ENCODE measurements around the gene KRTAP12-4.

The KRTAP12-4 gene

DNA sequence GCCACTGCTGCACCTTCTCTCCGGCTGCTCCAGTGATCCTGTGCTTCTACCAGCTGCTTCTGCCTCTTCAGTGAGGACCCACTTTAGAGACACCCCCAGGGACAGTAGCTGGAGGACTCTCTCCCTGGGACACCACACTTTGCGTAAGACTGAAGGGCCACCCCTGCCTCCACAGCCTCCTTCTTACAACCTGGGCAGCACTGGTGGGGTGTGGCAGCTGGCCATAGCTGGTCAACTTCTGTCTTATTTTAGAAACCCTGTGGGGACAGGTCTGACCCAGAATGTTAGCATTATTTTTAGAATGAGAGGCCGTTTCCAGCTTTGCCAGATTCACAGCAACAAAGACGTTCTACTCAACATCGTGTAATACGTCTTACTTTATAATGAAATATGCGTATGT is 28.7 kb downstream of the KRTAP12-4 start:
- no peak overlapping the region for H4K8ac ChIP-seq (ENCODE audit: low read depth, low read length)
- no peak overlapping the region for H4K91ac ChIP-seq (ENCODE audit: low read depth, low read length)
- H3K79me2 ChIP-seq (ENCODE audit: control insufficient read depth, insufficient read depth, low read length, poor library complexity): no peaks in the 10 kb centered on the region
- no peak overlapping the region for H3K14ac ChIP-seq (ENCODE audit: low read length)
- no peaks in the 10 kb centered on the region for H3K27me3 ChIP-seq (ENCODE audit: insufficient read depth, low read length)
- no peak overlapping the region for H3K4ac ChIP-seq (ENCODE audit: low read depth, low read length)
- H3K4me1 ChIP-seq (ENCODE audit: control insufficient read depth in 1 of 2, insufficient read depth in 2 of 2, low read length in 2 of 2): no peaks in the 10 kb centered on the region
- H3K27ac ChIP-seq (ENCODE audit: low read depth, low read length): no peak overlapping the region
- no peak overlapping the region for H3K9ac ChIP-seq (ENCODE audit: low read length)
- H2BK120ac ChIP-seq (ENCODE audit: insufficient read depth, low read length, poor library complexity): no peak overlapping the region
- no peaks in the 10 kb centered on the region for H3K36me3 ChIP-seq (ENCODE audit: control insufficient read depth in 1 of 2, insufficient read depth in 2 of 2, low read length in 2 of 2)
- DNase-seq: no peak
- H3K18ac ChIP-seq (ENCODE audit: low read length): no peak overlapping the region
- H3K4me3 ChIP-seq (ENCODE audit: low read depth, low read length): no peak overlapping the region
- no peaks in the 10 kb centered on the region for H3K79me1 ChIP-seq (ENCODE audit: low read length)
- H3K4me2 ChIP-seq (ENCODE audit: low read length): no peak overlapping the region
- WGBS (ENCODE audit: extremely low coverage, insufficient coverage, insufficient read length): no CpG with 5 or more reads among the region's 7 CpGs
- H3K9me3 ChIP-seq (ENCODE audit: insufficient read depth, low read depth, low read length): peaks cover 12% of the 10 kb centered on the region
- H2BK12ac ChIP-seq (ENCODE audit: low read length): no peak overlapping the region
- no peak overlapping the region for H4K12ac ChIP-seq (ENCODE audit: low read depth, low read length)
- H2AFZ ChIP-seq (ENCODE audit: insufficient read depth, low read length, poor library complexity): no peak overlapping the region
- no peak overlapping the region for H3K23ac ChIP-seq (ENCODE audit: low read length)
- no peak overlapping the region for H2BK5ac ChIP-seq (ENCODE audit: low read depth, low read length, poor library complexity)
- no peak overlapping the region for H2AK5ac ChIP-seq (ENCODE audit: low read length)

DNA sequence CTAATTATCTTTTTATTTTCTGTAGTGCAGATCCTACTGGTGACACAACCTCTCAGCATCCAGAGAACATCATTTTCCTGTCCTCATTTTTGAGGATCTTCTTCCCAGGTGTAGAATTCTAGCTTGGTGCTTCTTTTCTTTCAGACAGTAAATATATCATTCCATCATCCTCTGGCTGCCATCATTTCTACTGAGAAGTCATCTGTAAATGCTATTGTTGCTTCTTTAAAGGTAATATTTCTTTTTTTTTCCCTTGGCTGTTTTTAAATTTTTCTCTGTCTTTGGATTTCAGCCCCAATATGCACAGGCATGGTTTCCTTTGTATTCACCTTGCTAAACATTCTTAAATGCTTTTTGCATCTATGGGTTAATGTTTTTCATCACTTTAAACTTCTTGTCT is 30.9 kb downstream of the KRTAP12-4 start:
- Histone ChIP-seq H3K23ac (ENCODE audit: low read length) (no peak overlapping the region), H3K4me1 (ENCODE audit: control insufficient read depth in 1 of 2, insufficient read depth in 2 of 2, low read length in 2 of 2) (no peaks in the 10 kb centered on the region), H2AK5ac (ENCODE audit: low read length) (no peak overlapping the region), H3K27ac (ENCODE audit: low read depth, low read length) (no peak overlapping the region), H3K4me3 (ENCODE audit: low read depth, low read length) (no peak overlapping the region), H3K4ac (ENCODE audit: low read depth, low read length) (no peak overlapping the region), H4K8ac (ENCODE audit: low read depth, low read length) (no peak overlapping the region), H3K27me3 (ENCODE audit: insufficient read depth, low read length) (no peaks in the 10 kb centered on the region), H3K79me2 (ENCODE audit: control insufficient read depth, insufficient read depth, low read length, poor library complexity) (no peaks in the 10 kb centered on the region), H3K79me1 (ENCODE audit: low read length) (no peaks in the 10 kb centered on the region), H3K14ac (ENCODE audit: low read length) (no peak overlapping the region), H2BK120ac (ENCODE audit: insufficient read depth, low read length, poor library complexity) (no peak overlapping the region), H3K9ac (ENCODE audit: low read length) (no peak overlapping the region), H3K4me2 (ENCODE audit: low read length) (no peak overlapping the region), H3K18ac (ENCODE audit: low read length) (no peak overlapping the region), H4K91ac (ENCODE audit: low read depth, low read length) (no peak overlapping the region), H2BK5ac (ENCODE audit: low read depth, low read length, poor library complexity) (no peak overlapping the region), H4K12ac (ENCODE audit: low read depth, low read length) (no peak overlapping the region), H2AFZ (ENCODE audit: insufficient read depth, low read length, poor library complexity) (no peak overlapping the region), H3K9me3 (ENCODE audit: insufficient read depth, low read depth, low read length) (peaks cover 14% of the 10 kb centered on the region), H2BK12ac (ENCODE audit: low read length) (no peak overlapping the region), H3K36me3 (ENCODE audit: control insufficient read depth in 1 of 2, insufficient read depth in 2 of 2, low read length in 2 of 2) (no peaks in the 10 kb centered on the region)
- DNase-seq: no peak

DNA sequence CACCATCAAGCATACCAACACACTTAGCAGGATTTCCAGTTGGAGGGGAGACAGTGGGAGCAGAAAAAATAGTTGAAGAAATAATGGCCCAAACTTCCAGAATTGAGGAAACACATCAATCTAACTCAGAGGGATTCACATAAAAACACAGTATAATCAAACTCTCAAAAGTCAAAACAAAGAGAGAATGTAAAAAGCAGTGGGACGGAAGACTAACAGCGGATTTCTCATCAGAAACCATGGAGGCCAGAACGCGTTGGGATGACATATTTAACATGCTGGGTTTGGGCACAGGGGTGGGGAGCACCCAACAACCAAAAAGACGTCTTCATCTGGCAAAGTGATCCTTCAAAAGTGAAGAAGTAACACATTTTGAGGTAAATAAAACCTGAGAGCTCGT is 34.6 kb downstream of the KRTAP12-4 start:
- Histone ChIP-seq H3K4me1 (ENCODE audit: control insufficient read depth in 1 of 2, insufficient read depth in 2 of 2, low read length in 2 of 2) (no peaks in the 10 kb centered on the region), H4K8ac (ENCODE audit: low read depth, low read length) (no peak overlapping the region), H2BK120ac (ENCODE audit: insufficient read depth, low read length, poor library complexity) (no peak overlapping the region), H3K79me1 (ENCODE audit: low read length) (no peaks in the 10 kb centered on the region), H3K36me3 (ENCODE audit: control insufficient read depth in 1 of 2, insufficient read depth in 2 of 2, low read length in 2 of 2) (no peaks in the 10 kb centered on the region), H3K4ac (ENCODE audit: low read depth, low read length) (no peak overlapping the region), H3K4me3 (ENCODE audit: low read depth, low read length) (no peak overlapping the region), H3K18ac (ENCODE audit: low read length) (no peak overlapping the region), H3K4me2 (ENCODE audit: low read length) (no peak overlapping the region), H2BK5ac (ENCODE audit: low read depth, low read length, poor library complexity) (no peak overlapping the region), H2BK12ac (ENCODE audit: low read length) (no peak overlapping the region), H3K23ac (ENCODE audit: low read length) (no peak overlapping the region), H3K27ac (ENCODE audit: low read depth, low read length) (no peak overlapping the region), H4K91ac (ENCODE audit: low read depth, low read length) (no peak overlapping the region), H3K14ac (ENCODE audit: low read length) (no peak overlapping the region), H2AFZ (ENCODE audit: insufficient read depth, low read length, poor library complexity) (no peak overlapping the region), H2AK5ac (ENCODE audit: low read length) (no peak overlapping the region), H4K12ac (ENCODE audit: low read depth, low read length) (no peak overlapping the region), H3K27me3 (ENCODE audit: insufficient read depth, low read length) (no peaks in the 10 kb centered on the region), H3K9me3 (ENCODE audit: insufficient read depth, low read depth, low read length) (peaks cover 13% of the 10 kb centered on the region), H3K9ac (ENCODE audit: low read length) (no peak overlapping the region), H3K79me2 (ENCODE audit: control insufficient read depth, insufficient read depth, low read length, poor library complexity) (no peaks in the 10 kb centered on the region)
- WGBS (ENCODE audit: extremely low coverage, insufficient coverage, insufficient read length): no CpG with 5 or more reads among the region's 6 CpGs
- DNase-seq: no peak

DNA sequence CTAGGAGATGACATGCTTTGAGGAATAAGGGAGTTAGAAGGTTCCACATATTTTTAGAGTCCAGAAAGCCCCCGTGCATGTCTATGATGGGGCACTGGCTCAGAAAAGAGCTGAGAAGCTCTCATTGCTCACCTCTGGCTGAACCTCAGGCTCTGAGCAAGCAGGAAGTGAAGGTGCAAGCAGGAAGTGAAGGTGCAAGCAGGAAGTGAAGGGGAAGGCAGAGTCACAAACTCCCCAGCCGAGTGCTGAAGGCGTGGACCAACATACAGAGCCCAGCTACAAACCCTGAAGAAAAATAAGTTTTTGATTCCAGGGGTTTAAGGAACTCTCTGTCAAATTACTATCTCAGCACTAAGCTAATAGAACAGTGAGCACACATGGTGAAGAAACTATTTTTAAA is 35.5 kb downstream of the KRTAP12-4 start:
- Histone ChIP-seq H3K9ac (ENCODE audit: low read length) (no peak overlapping the region), H3K18ac (ENCODE audit: low read length) (no peak overlapping the region), H4K12ac (ENCODE audit: low read depth, low read length) (no peak overlapping the region), H3K36me3 (ENCODE audit: control insufficient read depth in 1 of 2, insufficient read depth in 2 of 2, low read length in 2 of 2) (no peaks in the 10 kb centered on the region), H2BK5ac (ENCODE audit: low read depth, low read length, poor library complexity) (no peak overlapping the region), H3K23ac (ENCODE audit: low read length) (no peak overlapping the region), H2AK5ac (ENCODE audit: low read length) (no peak overlapping the region), H2BK120ac (ENCODE audit: insufficient read depth, low read length, poor library complexity) (no peak overlapping the region), H2BK12ac (ENCODE audit: low read length) (no peak overlapping the region), H3K14ac (ENCODE audit: low read length) (no peak overlapping the region), H4K8ac (ENCODE audit: low read depth, low read length) (no peak overlapping the region), H3K4me3 (ENCODE audit: low read depth, low read length) (no peak overlapping the region), H3K27ac (ENCODE audit: low read depth, low read length) (no peak overlapping the region), H3K79me2 (ENCODE audit: control insufficient read depth, insufficient read depth, low read length, poor library complexity) (no peaks in the 10 kb centered on the region), H3K4me2 (ENCODE audit: low read length) (no peak overlapping the region), H4K91ac (ENCODE audit: low read depth, low read length) (no peak overlapping the region), H3K9me3 (ENCODE audit: insufficient read depth, low read depth, low read length) (peaks cover 17% of the 10 kb centered on the region), H2AFZ (ENCODE audit: insufficient read depth, low read length, poor library complexity) (no peak overlapping the region), H3K4me1 (ENCODE audit: control insufficient read depth in 1 of 2, insufficient read depth in 2 of 2, low read length in 2 of 2) (no peaks in the 10 kb centered on the region), H3K27me3 (ENCODE audit: insufficient read depth, low read length) (no peaks in the 10 kb centered on the region), H3K79me1 (ENCODE audit: low read length) (no peaks in the 10 kb centered on the region), H3K4ac (ENCODE audit: low read depth, low read length) (no peak overlapping the region)
- WGBS (ENCODE audit: extremely low coverage, insufficient coverage, insufficient read length): no CpG with 5 or more reads among the region's 3 CpGs
- no peak for DNase-seq

DNA sequence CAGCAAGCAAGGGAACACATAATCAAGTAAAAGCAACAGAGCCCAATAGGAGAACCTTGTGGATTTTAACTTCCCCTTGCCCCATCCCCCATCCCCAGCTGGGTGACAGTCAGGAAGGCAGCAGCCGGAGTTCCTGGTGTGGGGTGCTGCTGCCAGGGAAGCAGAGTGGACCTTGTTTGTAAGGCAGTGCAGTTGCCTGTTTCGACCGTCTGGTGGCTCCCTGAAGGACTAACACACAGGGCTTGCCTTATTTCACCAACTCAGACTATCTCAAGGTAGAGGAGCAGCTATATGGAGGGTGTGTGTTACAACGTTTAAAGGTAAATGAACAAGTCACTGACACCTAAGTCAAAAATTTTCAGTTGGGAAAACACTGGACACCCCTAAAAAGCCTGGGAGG is 36.0 kb downstream of the KRTAP12-4 start:
- H4K91ac ChIP-seq (ENCODE audit: low read depth, low read length): no peak overlapping the region
- H2AK5ac ChIP-seq (ENCODE audit: low read length): no peak overlapping the region
- H3K79me1 ChIP-seq (ENCODE audit: low read length): no peaks in the 10 kb centered on the region
- H3K4ac ChIP-seq (ENCODE audit: low read depth, low read length): no peak overlapping the region
- H3K4me1 ChIP-seq (ENCODE audit: control insufficient read depth in 1 of 2, insufficient read depth in 2 of 2, low read length in 2 of 2): no peaks in the 10 kb centered on the region
- no peak overlapping the region for H3K9ac ChIP-seq (ENCODE audit: low read length)
- no peak overlapping the region for H3K27ac ChIP-seq (ENCODE audit: low read depth, low read length)
- H3K23ac ChIP-seq (ENCODE audit: low read length): no peak overlapping the region
- H2BK120ac ChIP-seq (ENCODE audit: insufficient read depth, low read length, poor library complexity): no peak overlapping the region
- no peak overlapping the region for H4K12ac ChIP-seq (ENCODE audit: low read depth, low read length)
- peaks cover 17% of the 10 kb centered on the region for H3K9me3 ChIP-seq (ENCODE audit: insufficient read depth, low read depth, low read length)
- no peaks in the 10 kb centered on the region for H3K27me3 ChIP-seq (ENCODE audit: insufficient read depth, low read length)
- no peaks in the 10 kb centered on the region for H3K79me2 ChIP-seq (ENCODE audit: control insufficient read depth, insufficient read depth, low read length, poor library complexity)
- H2BK12ac ChIP-seq (ENCODE audit: low read length): no peak overlapping the region
- H3K36me3 ChIP-seq (ENCODE audit: control insufficient read depth in 1 of 2, insufficient read depth in 2 of 2, low read length in 2 of 2): no peaks in the 10 kb centered on the region
- no peak overlapping the region for H3K18ac ChIP-seq (ENCODE audit: low read length)
- no CpG with 5 or more reads among the region's 4 CpGs for WGBS (ENCODE audit: extremely low coverage, insufficient coverage, insufficient read length)
- no peak for DNase-seq
- H2BK5ac ChIP-seq (ENCODE audit: low read depth, low read length, poor library complexity): no peak overlapping the region
- H4K8ac ChIP-seq (ENCODE audit: low read depth, low read length): no peak overlapping the region
- H3K4me3 ChIP-seq (ENCODE audit: low read depth, low read length): no peak overlapping the region
- H3K14ac ChIP-seq (ENCODE audit: low read length): no peak overlapping the region
- no peak overlapping the region for H2AFZ ChIP-seq (ENCODE audit: insufficient read depth, low read length, poor library complexity)
- no peak overlapping the region for H3K4me2 ChIP-seq (ENCODE audit: low read length)

Measured in trophoblast cell (in vitro differentiated cells and primary cell).